DND-41 (cell line): Measurements from ENCODE around the gene CDKN1A.

Source experiments
- CTCF ChIP-seq: IDR thresholded peaks from 2 replicates; pipeline ENCODE4 v1.5.1; 2012; ENCODE audit warnings: borderline replicate concordance, low read length, moderate library complexity, mild to moderate bottlenecking; ENCODE audit not compliant: poor library complexity, severe bottlenecking; ENCODE audit errors: extremely low read depth
- EZH2 ChIP-seq: IDR thresholded peaks from 3 replicates; pipeline ENCODE4 v1.6.1; 2012; ENCODE audit warnings: borderline replicate concordance, low read depth, mild to moderate bottlenecking, moderate library complexity, low read length, inconsistent platforms; ENCODE audit not compliant: severe bottlenecking

GRCh38 chr6:36655085-36655724 lies 23.3 kb upstream of the CDKN1A start:
- TF ChIP-seq CTCF (no peak), EZH2 (no peak)
